ENCODE data around the gene NUP188. TPM values are rescaled to one million over a fixed set of nuclear protein-coding genes. Genes with fewer than 3 reads are reported as not detected.

NUP188 gene
- total and polyA plus RNA-seq, 10 of the 15 experiments (the other 5 are each of a cell fraction or from before 2014, with no cell fraction given): 1.4 to 73.7 (median 48.9) TPM

DNA sequence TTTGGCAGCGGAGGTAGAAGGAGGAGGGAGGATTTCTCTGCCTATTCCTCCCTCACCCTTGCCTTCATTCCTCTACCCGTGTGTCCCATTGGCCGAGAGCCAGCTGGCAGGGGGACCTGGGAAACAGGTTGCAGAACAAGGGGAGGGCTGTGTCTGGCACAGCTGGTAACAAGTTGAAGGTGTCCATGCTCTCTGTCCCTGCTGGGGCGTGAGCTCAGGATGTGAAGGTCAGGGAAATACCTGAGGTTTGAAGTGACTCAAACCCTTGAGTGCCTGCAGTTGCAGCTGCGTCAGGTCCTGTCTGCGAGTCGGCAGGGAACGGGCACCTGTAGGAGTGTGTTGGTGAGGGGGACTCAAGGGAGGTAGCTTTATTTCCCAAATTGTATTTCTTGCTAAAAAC is 105.1 kb downstream of the NUP188 start:
- Histone ChIP-seq H3K27me3 (replicated peaks in 1 of 2; ENCODE audit: control insufficient read depth in 2 of 2, insufficient read depth in 2 of 2, low read length in 1 of 2) (no peaks in the 10 kb centered on the region), H3K9me3 (replicated peaks; ENCODE audit: control insufficient read depth, insufficient read depth, low read length) (no peaks in the 10 kb centered on the region), H3K79me2 (ENCODE audit: control insufficient read depth, insufficient read depth, low read length) (no peaks in the 10 kb centered on the region), H3K4me2 (ENCODE audit: control insufficient read depth, insufficient read depth) (no peak overlapping the region), H3K9ac (ENCODE audit: control insufficient read depth, insufficient read depth, low read length) (no peak overlapping the region), H3K36me3 (ENCODE audit: control insufficient read depth in 2 of 2, insufficient read depth in 2 of 2, low read length in 1 of 2) (peaks cover 11 to 17% of the 10 kb centered on the region in 2 experiments), H3K27ac (ENCODE audit: control insufficient read depth, insufficient read depth) (no peak overlapping the region), H3K4me3 (no peak overlapping the region), H3K4me1 (ENCODE audit: control insufficient read depth, insufficient read depth, low read length) (no peaks in the 10 kb centered on the region), H2AFZ (ENCODE audit: control insufficient read depth, low read depth, low read length) (no peak overlapping the region), H4K20me1 (ENCODE audit: control insufficient read depth, insufficient read depth) (no peaks in the 10 kb centered on the region)
- intact Hi-C loops (cut with micrococcal nuclease; ENCODE audit: unreplicated experiment) (no loop called here), in situ Hi-C loops (cut with MboI) (no loop called here)
- FAIRE-seq (no peak), ATAC-seq (no peak), DNase-seq (ENCODE audit: low read depth, low spot score) (no peak)
- ChIA-PET RAD21 (ENCODE audit: unreplicated experiment) (no interaction called here), CTCF (no interaction called here), SMC1A (ENCODE audit: uncharacterized antibody, unreplicated experiment) (no interaction called here), POLR2A (no interaction called here)
- WGBS (ENCODE audit: insufficient coverage, insufficient replicate concordance, low lambda C conversion rate, missing lambda C conversion rate): 87% methylated on average over 8 of the region's 8 CpGs
- no TSS peak for BruUV-seq (replicated peaks)
- TF ChIP-seq CBFB (IDR thresholded peaks at IDR 0.05; ENCODE audit: low read depth): no peak
- no peak for TF ChIP-seq MXI1 (IDR thresholded peaks at IDR 0.05; ENCODE audit: low read depth, low read length)
- TF ChIP-seq PAX8 (IDR thresholded peaks at IDR 0.05): no peak
- TF ChIP-seq, protein P1, sequence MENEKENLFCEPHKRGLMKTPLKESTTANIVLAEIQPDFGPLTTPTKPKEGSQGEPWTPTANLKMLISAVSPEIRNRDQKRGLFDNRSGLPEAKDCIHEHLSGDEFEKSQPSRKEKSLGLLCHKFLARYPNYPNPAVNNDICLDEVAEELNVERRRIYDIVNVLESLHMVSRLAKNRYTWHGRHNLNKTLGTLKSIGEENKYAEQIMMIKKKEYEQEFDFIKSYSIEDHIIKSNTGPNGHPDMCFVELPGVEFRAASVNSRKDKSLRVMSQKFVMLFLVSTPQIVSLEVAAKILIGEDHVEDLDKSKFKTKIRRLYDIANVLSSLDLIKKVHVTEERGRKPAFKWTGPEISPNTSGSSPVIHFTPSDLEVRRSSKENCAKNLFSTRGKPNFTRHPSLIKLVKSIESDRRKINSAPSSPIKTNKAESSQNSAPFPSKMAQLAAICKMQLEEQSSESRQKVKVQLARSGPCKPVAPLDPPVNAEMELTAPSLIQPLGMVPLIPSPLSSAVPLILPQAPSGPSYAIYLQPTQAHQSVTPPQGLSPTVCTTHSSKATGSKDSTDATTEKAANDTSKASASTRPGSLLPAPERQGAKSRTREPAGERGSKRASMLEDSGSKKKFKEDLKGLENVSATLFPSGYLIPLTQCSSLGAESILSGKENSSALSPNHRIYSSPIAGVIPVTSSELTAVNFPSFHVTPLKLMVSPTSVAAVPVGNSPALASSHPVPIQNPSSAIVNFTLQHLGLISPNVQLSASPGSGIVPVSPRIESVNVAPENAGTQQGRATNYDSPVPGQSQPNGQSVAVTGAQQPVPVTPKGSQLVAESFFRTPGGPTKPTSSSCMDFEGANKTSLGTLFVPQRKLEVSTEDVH (IDR thresholded peaks at IDR 0.05; ENCODE audit: low read depth, partially characterized antibody): no peak
- no peak for TF ChIP-seq SIX5 (IDR thresholded peaks at IDR 0.05; ENCODE audit: low read depth, low read length, severe bottlenecking)
- TF ChIP-seq, protein P2, sequence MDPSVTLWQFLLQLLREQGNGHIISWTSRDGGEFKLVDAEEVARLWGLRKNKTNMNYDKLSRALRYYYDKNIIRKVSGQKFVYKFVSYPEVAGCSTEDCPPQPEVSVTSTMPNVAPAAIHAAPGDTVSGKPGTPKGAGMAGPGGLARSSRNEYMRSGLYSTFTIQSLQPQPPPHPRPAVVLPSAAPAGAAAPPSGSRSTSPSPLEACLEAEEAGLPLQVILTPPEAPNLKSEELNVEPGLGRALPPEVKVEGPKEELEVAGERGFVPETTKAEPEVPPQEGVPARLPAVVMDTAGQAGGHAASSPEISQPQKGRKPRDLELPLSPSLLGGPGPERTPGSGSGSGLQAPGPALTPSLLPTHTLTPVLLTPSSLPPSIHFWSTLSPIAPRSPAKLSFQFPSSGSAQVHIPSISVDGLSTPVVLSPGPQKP (IDR thresholded peaks at IDR 0.05; ENCODE audit: low read depth, low read length): no peak
- TF ChIP-seq BACH1 (IDR thresholded peaks at IDR 0.05; ENCODE audit: borderline replicate concordance): no peak
- TF ChIP-seq, protein P3, sequence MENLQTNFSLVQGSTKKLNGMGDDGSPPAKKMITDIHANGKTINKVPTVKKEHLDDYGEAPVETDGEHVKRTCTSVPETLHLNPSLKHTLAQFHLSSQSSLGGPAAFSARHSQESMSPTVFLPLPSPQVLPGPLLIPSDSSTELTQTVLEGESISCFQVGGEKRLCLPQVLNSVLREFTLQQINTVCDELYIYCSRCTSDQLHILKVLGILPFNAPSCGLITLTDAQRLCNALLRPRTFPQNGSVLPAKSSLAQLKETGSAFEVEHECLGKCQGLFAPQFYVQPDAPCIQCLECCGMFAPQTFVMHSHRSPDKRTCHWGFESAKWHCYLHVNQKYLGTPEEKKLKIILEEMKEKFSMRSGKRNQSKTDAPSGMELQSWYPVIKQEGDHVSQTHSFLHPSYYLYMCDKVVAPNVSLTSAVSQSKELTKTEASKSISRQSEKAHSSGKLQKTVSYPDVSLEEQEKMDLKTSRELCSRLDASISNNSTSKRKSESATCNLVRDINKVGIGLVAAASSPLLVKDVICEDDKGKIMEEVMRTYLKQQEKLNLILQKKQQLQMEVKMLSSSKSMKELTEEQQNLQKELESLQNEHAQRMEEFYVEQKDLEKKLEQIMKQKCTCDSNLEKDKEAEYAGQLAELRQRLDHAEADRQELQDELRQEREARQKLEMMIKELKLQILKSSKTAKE (IDR thresholded peaks at IDR 0.05; ENCODE audit: low read depth, poor library complexity, severe bottlenecking): no peak
- TF ChIP-seq ATF7 (IDR thresholded peaks at IDR 0.05; ENCODE audit: low read depth): no peak
- no peak for TF ChIP-seq RAD21 (IDR thresholded peaks at IDR 0.05; ENCODE audit: insufficient read depth, low read depth, low read length)
- TF ChIP-seq SUZ12 (IDR thresholded peaks at IDR 0.05; ENCODE audit: unreplicated experiment): no peak
- no peak for TF ChIP-seq RB1 (IDR thresholded peaks at IDR 0.05; ENCODE audit: borderline replicate concordance)
- no peak for TF ChIP-seq ASH2L (IDR thresholded peaks at IDR 0.05; ENCODE audit: borderline replicate concordance, low read depth)
- TF ChIP-seq, protein P4, sequence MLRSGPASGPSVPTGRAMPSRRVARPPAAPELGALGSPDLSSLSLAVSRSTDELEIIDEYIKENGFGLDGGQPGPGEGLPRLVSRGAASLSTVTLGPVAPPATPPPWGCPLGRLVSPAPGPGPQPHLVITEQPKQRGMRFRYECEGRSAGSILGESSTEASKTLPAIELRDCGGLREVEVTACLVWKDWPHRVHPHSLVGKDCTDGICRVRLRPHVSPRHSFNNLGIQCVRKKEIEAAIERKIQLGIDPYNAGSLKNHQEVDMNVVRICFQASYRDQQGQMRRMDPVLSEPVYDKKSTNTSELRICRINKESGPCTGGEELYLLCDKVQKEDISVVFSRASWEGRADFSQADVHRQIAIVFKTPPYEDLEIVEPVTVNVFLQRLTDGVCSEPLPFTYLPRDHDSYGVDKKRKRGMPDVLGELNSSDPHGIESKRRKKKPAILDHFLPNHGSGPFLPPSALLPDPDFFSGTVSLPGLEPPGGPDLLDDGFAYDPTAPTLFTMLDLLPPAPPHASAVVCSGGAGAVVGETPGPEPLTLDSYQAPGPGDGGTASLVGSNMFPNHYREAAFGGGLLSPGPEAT (IDR thresholded peaks at IDR 0.05; ENCODE audit: low read depth): no peak

Data from GM12878 (cell line).